ENCODE results near the gene PMP22.
A peak's percentile ranks its signal among the peaks of the same experiment; 100 is the strongest.

PMP22 gene

DNA sequence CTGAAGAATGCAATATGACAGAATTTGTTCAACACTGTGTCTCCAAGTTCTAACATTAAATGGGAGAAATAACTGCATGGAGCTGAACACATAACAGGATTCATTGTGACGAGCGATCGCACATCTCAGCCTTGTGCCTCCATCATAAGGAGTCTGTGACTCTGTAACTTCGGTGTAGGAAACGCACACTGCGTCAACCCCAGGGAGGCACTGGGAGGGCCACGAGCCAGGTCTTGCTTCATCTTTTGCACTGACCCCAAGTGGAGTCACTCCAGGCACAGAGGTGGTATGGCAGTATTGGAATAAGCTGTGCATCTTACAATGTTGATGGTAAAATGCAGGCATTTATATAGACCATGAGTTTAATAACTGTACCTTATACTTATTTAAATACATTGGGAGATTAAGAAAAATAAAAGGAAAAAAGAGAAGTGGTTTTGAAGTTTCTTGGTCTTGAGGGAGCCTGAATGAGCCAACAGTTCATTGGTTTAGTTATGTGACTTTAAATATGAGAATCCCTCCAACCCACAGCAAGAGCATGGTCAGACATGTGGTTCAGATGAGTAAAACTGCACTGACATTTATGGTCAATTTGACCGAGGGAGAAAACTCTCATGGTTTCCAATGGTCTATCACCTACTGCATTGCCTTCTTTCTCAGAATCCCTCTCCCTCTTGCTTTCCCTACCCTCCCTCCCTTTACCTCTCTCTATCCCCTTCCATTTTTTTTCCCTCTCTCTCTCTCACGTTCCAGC lies 5.7 kb upstream of the PMP22 start:
- H3K36me3 Mint-ChIP-seq (ENCODE audit: insufficient read depth): no peaks in the 10 kb centered on the region
- peaks cover 40% of the 10 kb centered on the region for H3K27me3 Mint-ChIP-seq
- H3K9me3 Mint-ChIP-seq: no peaks in the 10 kb centered on the region
- no peak overlapping the region for H3K27ac Mint-ChIP-seq (ENCODE audit: low read depth)
- no peak overlapping the region for H3K4me3 Mint-ChIP-seq
- H3K4me1 Mint-ChIP-seq: no peaks in the 10 kb centered on the region
- DNase-seq (ENCODE audit: low spot score in 2 of 2) (no peak), ATAC-seq (replicated peaks; ENCODE audit: extremely low read depth, poor library complexity, severe bottlenecking) (no peak)

DNA sequence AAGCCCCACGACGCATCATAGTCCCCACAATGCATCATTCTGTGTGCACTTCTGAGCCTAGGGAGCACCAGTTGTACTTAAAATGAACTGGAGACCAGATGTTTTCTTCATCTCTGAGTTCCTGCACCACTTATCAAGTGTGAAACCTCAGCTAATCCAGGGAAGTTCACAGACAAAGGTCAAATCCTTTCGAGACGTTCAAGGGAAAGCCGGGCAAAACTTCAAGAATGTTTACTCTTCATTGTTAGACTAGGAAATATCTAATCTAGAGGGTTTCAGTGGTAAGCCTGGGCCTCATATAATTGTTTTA lies 4.6 kb upstream of the PMP22 start:
- ATAC-seq (replicated peaks; ENCODE audit: extremely low read depth, poor library complexity, severe bottlenecking) (no peak), DNase-seq (ENCODE audit: low spot score in 2 of 2) (no peak)
- Mint-ChIP-seq H3K4me3 (no peak overlapping the region), H3K27ac (ENCODE audit: low read depth) (no peak overlapping the region), H3K36me3 (ENCODE audit: insufficient read depth) (no peaks in the 10 kb centered on the region), H3K4me1 (no peaks in the 10 kb centered on the region), H3K27me3 (peaks cover 51% of the 10 kb centered on the region), H3K9me3 (no peaks in the 10 kb centered on the region)

GRCh38 chr17:15269087-15269779 lies 4.1 kb upstream of the PMP22 start:
- H3K27ac Mint-ChIP-seq (ENCODE audit: low read depth): no peak overlapping the region
- ATAC-seq (replicated peaks; ENCODE audit: extremely low read depth, poor library complexity, severe bottlenecking) (no peak), DNase-seq (ENCODE audit: low spot score in 2 of 2) (no peak)
- no peak overlapping the region for H3K4me3 Mint-ChIP-seq
- H3K4me1 Mint-ChIP-seq: no peaks in the 10 kb centered on the region
- no peaks in the 10 kb centered on the region for H3K36me3 Mint-ChIP-seq (ENCODE audit: insufficient read depth)
- H3K9me3 Mint-ChIP-seq: no peaks in the 10 kb centered on the region
- H3K27me3 Mint-ChIP-seq: peaks cover 56% of the 10 kb centered on the region

DNA sequence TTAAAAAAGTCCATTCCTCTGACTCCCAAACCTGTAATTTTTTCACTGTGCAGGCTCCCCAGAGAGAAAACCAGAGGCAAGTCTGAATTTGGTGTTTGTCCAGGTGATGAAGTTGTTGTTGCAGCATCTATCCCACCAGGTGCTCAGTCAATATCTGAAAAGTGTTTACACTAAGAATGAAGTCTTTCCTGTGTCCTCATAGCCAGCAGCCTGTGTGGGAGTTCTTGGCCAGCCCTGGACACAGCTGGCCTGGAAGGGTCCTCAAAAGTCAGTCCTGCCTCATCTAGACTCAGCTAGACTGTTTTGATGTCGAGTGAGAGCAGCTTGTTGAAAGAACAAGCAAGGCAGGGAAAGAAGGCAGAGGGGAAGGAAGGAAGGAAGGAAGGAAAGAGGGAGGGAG lies 3.3 kb upstream of the PMP22 start:
- DNase-seq (ENCODE audit: low spot score in 2 of 2): no peak
- Mint-ChIP-seq H3K27ac (ENCODE audit: low read depth) (no peak overlapping the region), H3K27me3 (peaks cover 61% of the 10 kb centered on the region), H3K36me3 (ENCODE audit: insufficient read depth) (no peaks in the 10 kb centered on the region), H3K9me3 (no peaks in the 10 kb centered on the region), H3K4me3 (no peak overlapping the region), H3K4me1 (no peaks in the 10 kb centered on the region)
- ATAC-seq (replicated peaks; ENCODE audit: extremely low read depth, poor library complexity, severe bottlenecking): no peak

- ATAC-seq (replicated peaks; ENCODE audit: extremely low read depth, poor library complexity, severe bottlenecking): no peak
- no peak for DNase-seq (ENCODE audit: low spot score in 2 of 2)
- Mint-ChIP-seq H3K9me3 (no peaks in the 10 kb centered on the region), H3K36me3 (ENCODE audit: insufficient read depth) (no peaks in the 10 kb centered on the region), H3K4me3 (no peak overlapping the region), H3K27me3 (peaks cover 65% of the 10 kb centered on the region), H3K27ac (ENCODE audit: low read depth) (no peak overlapping the region), H3K4me1 (no peaks in the 10 kb centered on the region)
Measured at GRCh38 chr17:15267996-15268395, 2.9 kb upstream of the PMP22 start.

- H3K4me3 Mint-ChIP-seq: no peak overlapping the region
- peaks cover 5% of the 10 kb centered on the region for H3K4me1 Mint-ChIP-seq
- H3K36me3 Mint-ChIP-seq (ENCODE audit: insufficient read depth): no peaks in the 10 kb centered on the region
- peaks cover 73% of the 10 kb centered on the region for H3K27me3 Mint-ChIP-seq
- H3K9me3 Mint-ChIP-seq: no peaks in the 10 kb centered on the region
- no peak overlapping the region for H3K27ac Mint-ChIP-seq (ENCODE audit: low read depth)
- DNase-seq (ENCODE audit: low spot score in 2 of 2): no peak
- no peak for ATAC-seq (replicated peaks; ENCODE audit: extremely low read depth, poor library complexity, severe bottlenecking)
Measured at GRCh38 chr17:15266325-15267125, 1.4 kb upstream of the PMP22 start.

GRCh38 chr17:15264542-15264941 lies 584 bp downstream of the PMP22 start:
- ATAC-seq (replicated peaks; ENCODE audit: extremely low read depth, poor library complexity, severe bottlenecking) (no peak), DNase-seq (ENCODE audit: low spot score in 2 of 2) (no peak)
- Mint-ChIP-seq H3K27me3 (peaks cover 91% of the 10 kb centered on the region), H3K9me3 (no peaks in the 10 kb centered on the region), H3K4me3 (no peak overlapping the region), H3K36me3 (ENCODE audit: insufficient read depth) (no peaks in the 10 kb centered on the region), H3K4me1 (peaks cover 5% of the 10 kb centered on the region), H3K27ac (ENCODE audit: low read depth) (no peak overlapping the region)

DNA sequence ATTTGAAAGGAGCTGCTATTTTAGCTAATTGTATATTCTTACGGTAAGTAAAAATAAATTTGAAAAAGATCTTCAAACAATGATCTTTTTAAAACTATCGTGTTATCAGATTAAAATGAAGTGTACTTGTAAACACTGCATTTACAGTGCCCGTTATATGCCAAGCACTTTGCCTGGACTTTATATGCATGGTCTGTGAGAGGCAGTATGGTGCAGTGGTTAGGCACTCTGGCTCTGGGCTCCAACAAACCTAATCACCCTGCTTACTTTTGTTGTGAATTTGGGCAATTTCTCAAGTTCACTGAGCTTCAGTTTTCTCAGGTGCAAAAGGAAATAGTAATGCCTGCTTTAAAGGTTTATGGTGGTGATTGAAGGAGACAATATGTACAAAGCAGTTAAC lies 1.4 kb downstream of the PMP22 start:
- peaks cover 1% of the 10 kb centered on the region for H3K36me3 Mint-ChIP-seq (ENCODE audit: insufficient read depth)
- H3K9me3 Mint-ChIP-seq: no peaks in the 10 kb centered on the region
- H3K27ac Mint-ChIP-seq (ENCODE audit: low read depth): no peak overlapping the region
- H3K4me1 Mint-ChIP-seq: peaks cover 5% of the 10 kb centered on the region
- no peak overlapping the region for H3K4me3 Mint-ChIP-seq
- no peak for ATAC-seq (replicated peaks; ENCODE audit: extremely low read depth, poor library complexity, severe bottlenecking)
- peaks cover 92% of the 10 kb centered on the region for H3K27me3 Mint-ChIP-seq
- DNase-seq (ENCODE audit: low spot score in 2 of 2): no peak

DNA sequence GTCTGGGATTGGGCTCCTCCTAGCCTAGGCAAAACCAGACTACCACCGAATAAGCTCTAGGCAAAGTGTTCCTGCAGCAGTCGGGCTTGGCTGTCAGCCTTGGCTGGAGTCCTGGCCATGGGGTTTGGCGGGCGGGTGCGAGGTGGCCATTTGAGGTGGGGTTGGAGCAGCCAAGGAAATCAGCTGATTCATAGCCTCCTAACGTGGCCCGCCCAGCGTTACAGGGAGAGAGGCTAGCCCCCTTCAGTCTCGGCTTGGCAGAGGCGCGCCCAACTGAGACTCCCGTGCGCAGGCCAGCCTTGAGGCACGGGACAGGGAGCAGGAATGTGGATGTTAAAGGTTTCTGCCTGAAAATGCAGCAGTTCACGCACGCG lies 1.9 kb downstream of the PMP22 start:
- Mint-ChIP-seq H3K27me3 (peaks cover 96% of the 10 kb centered on the region), H3K9me3 (no peaks in the 10 kb centered on the region), H3K36me3 (ENCODE audit: insufficient read depth) (peaks cover 2% of the 10 kb centered on the region), H3K4me1 (peaks cover 5% of the 10 kb centered on the region), H3K27ac (ENCODE audit: low read depth) (no peak overlapping the region), H3K4me3 (no peak overlapping the region)
- DNase-seq (ENCODE audit: low spot score in 2 of 2): no peak
- no peak for ATAC-seq (replicated peaks; ENCODE audit: extremely low read depth, poor library complexity, severe bottlenecking)

GRCh38 chr17:15262291-15263205 lies 2.6 kb downstream of the PMP22 start:
- Mint-ChIP-seq H3K36me3 (ENCODE audit: insufficient read depth) (peaks cover 2% of the 10 kb centered on the region), H3K9me3 (no peaks in the 10 kb centered on the region), H3K27ac (ENCODE audit: low read depth) (no peak overlapping the region), H3K4me1 (peaks cover 7% of the 10 kb centered on the region), H3K27me3 (peaks cover 90% of the 10 kb centered on the region), H3K4me3 (peak overlapping the region; percentile 30)
- DNase-seq (ENCODE audit: low spot score in 2 of 2) (no peak), ATAC-seq (replicated peaks; ENCODE audit: extremely low read depth, poor library complexity, severe bottlenecking) (no peak)

DNA sequence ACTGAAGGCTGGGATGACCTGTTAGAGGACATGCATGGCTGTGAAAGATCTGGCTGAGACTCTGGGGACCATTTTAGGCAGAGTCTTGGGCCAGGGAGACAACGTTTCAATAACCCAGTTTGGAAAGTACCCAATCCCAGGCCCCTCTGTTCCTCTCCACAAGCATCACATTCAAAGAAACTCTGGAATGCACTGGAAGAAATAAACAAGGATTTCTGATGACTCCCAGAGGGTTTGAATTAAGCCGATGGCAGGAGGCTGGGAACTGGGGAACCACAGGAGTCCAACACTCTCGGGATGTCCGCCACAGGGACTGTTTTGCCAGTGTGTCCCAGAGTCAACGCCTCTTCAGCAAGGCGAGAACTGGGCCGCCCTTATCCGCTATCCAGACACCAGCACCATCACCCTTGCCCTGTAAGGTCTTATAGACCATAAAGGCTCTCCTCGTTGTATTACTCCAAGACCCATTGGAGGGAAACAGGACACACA lies 3.3 kb downstream of the PMP22 start:
- no peak overlapping the region for H3K27ac Mint-ChIP-seq (ENCODE audit: low read depth)
- peaks cover 2% of the 10 kb centered on the region for H3K36me3 Mint-ChIP-seq (ENCODE audit: insufficient read depth)
- peak overlapping the region; percentile 30 for H3K4me3 Mint-ChIP-seq
- peaks cover 83% of the 10 kb centered on the region for H3K27me3 Mint-ChIP-seq
- H3K9me3 Mint-ChIP-seq: no peaks in the 10 kb centered on the region
- no peak for DNase-seq (ENCODE audit: low spot score in 2 of 2)
- peaks cover 13% of the 10 kb centered on the region for H3K4me1 Mint-ChIP-seq
- no peak for ATAC-seq (replicated peaks; ENCODE audit: extremely low read depth, poor library complexity, severe bottlenecking)

GRCh38 chr17:15261258-15261801 lies 3.8 kb downstream of the PMP22 start:
- Mint-ChIP-seq H3K27ac (ENCODE audit: low read depth) (no peak overlapping the region), H3K4me3 (peak overlapping the region; percentile 75), H3K36me3 (ENCODE audit: insufficient read depth) (peaks cover 2% of the 10 kb centered on the region), H3K4me1 (peaks cover 13% of the 10 kb centered on the region), H3K9me3 (no peaks in the 10 kb centered on the region), H3K27me3 (peaks cover 77% of the 10 kb centered on the region)
- DNase-seq (ENCODE audit: low spot score in 2 of 2) (no peak), ATAC-seq (replicated peaks; ENCODE audit: extremely low read depth, poor library complexity, severe bottlenecking) (no peak)

Data from central memory CD8-positive, alpha-beta T cell (primary cell).